ENCODE results near the gene MTA3. TPM values are rescaled to one million over a fixed set of nuclear protein-coding genes. Genes with fewer than 3 reads are reported as not detected.

Gene MTA3
- total RNA-seq, 4 donors from 2014 or later, result 25.6 to 89.1 (median 64.0) TPM

GRCh38 chr2:42796427-42797248 lies 228.2 kb downstream of the MTA3 start:
- no peaks in the 10 kb centered on the region for H3K4me1 ChIP-seq
- H3K4me3 ChIP-seq, result no peak overlapping the region
- H3K36me3 ChIP-seq, result no peaks in the 10 kb centered on the region
- no peak overlapping the region for H3K27ac ChIP-seq
- TF ChIP-seq, protein P1, sequence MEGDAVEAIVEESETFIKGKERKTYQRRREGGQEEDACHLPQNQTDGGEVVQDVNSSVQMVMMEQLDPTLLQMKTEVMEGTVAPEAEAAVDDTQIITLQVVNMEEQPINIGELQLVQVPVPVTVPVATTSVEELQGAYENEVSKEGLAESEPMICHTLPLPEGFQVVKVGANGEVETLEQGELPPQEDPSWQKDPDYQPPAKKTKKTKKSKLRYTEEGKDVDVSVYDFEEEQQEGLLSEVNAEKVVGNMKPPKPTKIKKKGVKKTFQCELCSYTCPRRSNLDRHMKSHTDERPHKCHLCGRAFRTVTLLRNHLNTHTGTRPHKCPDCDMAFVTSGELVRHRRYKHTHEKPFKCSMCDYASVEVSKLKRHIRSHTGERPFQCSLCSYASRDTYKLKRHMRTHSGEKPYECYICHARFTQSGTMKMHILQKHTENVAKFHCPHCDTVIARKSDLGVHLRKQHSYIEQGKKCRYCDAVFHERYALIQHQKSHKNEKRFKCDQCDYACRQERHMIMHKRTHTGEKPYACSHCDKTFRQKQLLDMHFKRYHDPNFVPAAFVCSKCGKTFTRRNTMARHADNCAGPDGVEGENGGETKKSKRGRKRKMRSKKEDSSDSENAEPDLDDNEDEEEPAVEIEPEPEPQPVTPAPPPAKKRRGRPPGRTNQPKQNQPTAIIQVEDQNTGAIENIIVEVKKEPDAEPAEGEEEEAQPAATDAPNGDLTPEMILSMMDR (IDR thresholded peaks at IDR 0.05), result no peak
- TF ChIP-seq POLR2A (IDR thresholded peaks at IDR 0.05), result no peak
- no peaks in the 10 kb centered on the region for H3K27me3 ChIP-seq
- no peaks in the 10 kb centered on the region for H3K9me3 ChIP-seq
- no peak for DNase-seq
- intact Hi-C loops (cut with DNase I; ENCODE audit: low total_unique reads), result no loop called here

- Histone ChIP-seq H3K27me3 (no peaks in the 10 kb centered on the region), H3K4me1 (no peaks in the 10 kb centered on the region), H3K36me3 (no peaks in the 10 kb centered on the region), H3K4me3 (no peak overlapping the region), H3K27ac (no peak overlapping the region), H3K9me3 (no peaks in the 10 kb centered on the region)
- intact Hi-C loops (cut with DNase I; ENCODE audit: low total_unique reads), result no loop called here
- no peak for DNase-seq
- TF ChIP-seq, protein P1 (IDR thresholded peaks at IDR 0.05), result no peak
- TF ChIP-seq POLR2A (IDR thresholded peaks at IDR 0.05), result no peak
These were observed 228.8 kb downstream of the MTA3 start for GRCh38 chr2:42797281-42797680.

DNA sequence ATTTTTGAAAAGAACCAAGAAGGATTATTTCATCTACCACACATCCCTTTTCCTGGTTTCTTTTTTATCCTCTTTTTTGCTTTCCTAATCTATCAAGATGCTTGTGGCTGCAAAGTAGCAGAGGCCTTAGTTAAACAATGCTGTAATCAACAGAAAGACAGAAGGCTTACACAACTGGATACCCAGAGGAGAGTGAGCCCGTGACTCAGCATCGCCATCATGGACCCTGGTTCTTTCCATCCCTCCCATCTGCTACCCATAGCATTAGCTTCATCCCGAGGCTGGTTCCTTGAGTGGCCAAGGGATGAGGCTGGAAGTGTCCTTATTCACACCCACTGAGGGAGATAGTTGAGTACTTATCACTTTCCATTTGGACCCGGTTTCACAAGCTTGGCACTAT lies 231.4 kb downstream of the MTA3 start:
- Histone ChIP-seq H3K4me1 (no peaks in the 10 kb centered on the region), H3K4me3 (no peak overlapping the region), H3K36me3 (no peaks in the 10 kb centered on the region), H3K27me3 (no peaks in the 10 kb centered on the region), H3K9me3 (no peaks in the 10 kb centered on the region), H3K27ac (no peak overlapping the region)
- DNase-seq, result no peak
- no peak for TF ChIP-seq POLR2A (IDR thresholded peaks at IDR 0.05)
- TF ChIP-seq, protein P1 (IDR thresholded peaks at IDR 0.05), result no peak
- intact Hi-C loops (cut with DNase I; ENCODE audit: low total_unique reads), result no loop called here

DNA sequence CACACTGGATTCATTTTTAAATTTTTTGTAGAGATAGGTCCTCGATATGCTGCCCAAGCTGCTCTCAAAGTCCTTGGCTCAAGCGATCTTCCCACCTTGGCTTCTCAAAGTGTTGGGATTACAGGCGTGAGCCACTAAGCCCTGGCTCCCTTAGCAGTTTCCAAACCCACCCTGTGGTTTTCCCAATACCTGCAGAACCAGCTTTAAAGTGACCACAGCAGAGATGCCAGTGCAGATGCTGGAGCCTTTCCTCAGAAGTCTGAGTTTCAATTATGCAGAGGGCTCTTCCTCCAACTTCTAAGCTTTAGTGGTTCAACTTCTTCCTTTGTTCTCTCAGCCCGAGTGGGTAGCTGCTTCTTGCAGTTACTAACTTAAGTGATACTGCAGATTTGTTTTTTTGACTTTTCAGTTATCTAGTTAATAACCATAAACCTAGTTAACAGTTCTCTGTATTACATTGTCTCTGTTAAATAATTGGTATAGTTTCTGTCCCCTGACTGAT lies 232.1 kb downstream of the MTA3 start:
- H3K27me3 ChIP-seq, result no peaks in the 10 kb centered on the region
- no peak overlapping the region for H3K4me3 ChIP-seq
- H3K36me3 ChIP-seq, result no peaks in the 10 kb centered on the region
- no peaks in the 10 kb centered on the region for H3K9me3 ChIP-seq
- H3K27ac ChIP-seq, result no peak overlapping the region
- H3K4me1 ChIP-seq, result no peaks in the 10 kb centered on the region
- no peak for TF ChIP-seq POLR2A (IDR thresholded peaks at IDR 0.05)
- TF ChIP-seq, protein P1 (IDR thresholded peaks at IDR 0.05), result no peak
- no peak for DNase-seq
- intact Hi-C loops (cut with DNase I; ENCODE audit: low total_unique reads), result no loop called here

GRCh38 chr2:42800981-42801380 lies 232.5 kb downstream of the MTA3 start:
- no peak for TF ChIP-seq POLR2A (IDR thresholded peaks at IDR 0.05)
- TF ChIP-seq, protein P1 (IDR thresholded peaks at IDR 0.05), result no peak
- intact Hi-C loops (cut with DNase I; ENCODE audit: low total_unique reads), result no loop called here
- no peaks in the 10 kb centered on the region for H3K4me1 ChIP-seq

More at GRCh38 chr2:42800981-42801380, 232.5 kb downstream of the MTA3 start:
- no peaks in the 10 kb centered on the region for H3K9me3 ChIP-seq
- H3K36me3 ChIP-seq, result no peaks in the 10 kb centered on the region
- no peak for DNase-seq
- H3K27ac ChIP-seq, result no peak overlapping the region
- H3K27me3 ChIP-seq, result no peaks in the 10 kb centered on the region
- H3K4me3 ChIP-seq, result no peak overlapping the region
